ENCODE results near the gene ITPR1. TPM values are rescaled to one million over a fixed set of nuclear protein-coding genes. Genes with fewer than 3 reads are reported as not detected.
A peak's percentile ranks its signal among the peaks of the same experiment; 100 is the strongest.
"Not testable (repeated sequence)": the region's sequence is repeated elsewhere in the genome, so short reads cannot be mapped to it uniquely, and the experiment has no call there.

The ITPR1 gene
- 13.9 and 16.4 TPM in 2 replicates for total RNA-seq

DNA sequence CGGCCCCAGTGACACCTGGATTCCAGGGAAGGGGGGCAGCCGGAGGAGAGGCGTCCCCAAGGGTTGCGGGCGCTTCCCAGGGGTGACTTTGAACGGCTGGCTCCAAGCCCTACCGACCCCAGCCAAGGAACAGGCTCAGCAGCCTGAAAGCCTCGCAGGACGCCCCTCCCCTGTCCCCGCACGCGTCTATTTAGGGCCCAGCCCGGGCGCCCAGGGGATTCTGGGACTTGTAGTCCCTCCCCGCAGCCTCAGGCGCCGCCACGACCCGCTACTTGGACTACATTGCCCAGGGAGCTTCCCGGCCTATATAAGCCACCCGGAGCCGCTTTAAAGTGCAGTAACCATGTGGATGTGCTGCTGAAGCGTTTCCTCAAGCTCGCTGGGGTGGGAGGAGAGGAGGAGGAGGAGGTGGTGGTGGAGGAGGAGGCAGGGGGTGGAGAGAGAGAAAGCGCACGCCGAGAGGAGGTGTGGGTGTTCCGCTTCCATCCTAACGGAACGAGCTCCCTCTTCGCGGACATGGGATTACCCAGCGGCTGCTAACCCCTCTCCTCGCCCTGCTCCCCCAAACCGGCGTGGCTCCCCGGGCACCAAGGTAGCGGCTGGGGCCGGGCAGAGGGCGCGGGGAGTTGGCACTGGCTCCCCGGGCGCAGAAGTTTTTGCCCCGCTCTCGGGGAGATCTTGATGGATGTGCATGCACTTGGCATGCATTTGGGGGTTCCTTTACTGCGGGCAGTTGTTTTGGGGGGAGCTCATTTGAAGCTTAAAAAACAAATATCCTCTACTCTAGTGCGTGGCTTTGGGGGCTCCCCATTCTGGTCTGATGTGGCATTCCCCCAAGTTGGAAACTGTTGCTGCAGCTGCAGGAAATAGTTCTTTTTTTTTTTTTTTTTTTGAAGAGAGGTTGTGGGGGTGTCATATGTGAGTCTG, at the start of gene ITPR1:
TSS of gene ITPR1 (plus strand) at position 335 of the 927 bp plus-strand sequence. CDS start 23,144 bp downstream, outside the sequence.
- TF ChIP-seq, protein P1, sequence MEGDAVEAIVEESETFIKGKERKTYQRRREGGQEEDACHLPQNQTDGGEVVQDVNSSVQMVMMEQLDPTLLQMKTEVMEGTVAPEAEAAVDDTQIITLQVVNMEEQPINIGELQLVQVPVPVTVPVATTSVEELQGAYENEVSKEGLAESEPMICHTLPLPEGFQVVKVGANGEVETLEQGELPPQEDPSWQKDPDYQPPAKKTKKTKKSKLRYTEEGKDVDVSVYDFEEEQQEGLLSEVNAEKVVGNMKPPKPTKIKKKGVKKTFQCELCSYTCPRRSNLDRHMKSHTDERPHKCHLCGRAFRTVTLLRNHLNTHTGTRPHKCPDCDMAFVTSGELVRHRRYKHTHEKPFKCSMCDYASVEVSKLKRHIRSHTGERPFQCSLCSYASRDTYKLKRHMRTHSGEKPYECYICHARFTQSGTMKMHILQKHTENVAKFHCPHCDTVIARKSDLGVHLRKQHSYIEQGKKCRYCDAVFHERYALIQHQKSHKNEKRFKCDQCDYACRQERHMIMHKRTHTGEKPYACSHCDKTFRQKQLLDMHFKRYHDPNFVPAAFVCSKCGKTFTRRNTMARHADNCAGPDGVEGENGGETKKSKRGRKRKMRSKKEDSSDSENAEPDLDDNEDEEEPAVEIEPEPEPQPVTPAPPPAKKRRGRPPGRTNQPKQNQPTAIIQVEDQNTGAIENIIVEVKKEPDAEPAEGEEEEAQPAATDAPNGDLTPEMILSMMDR (IDR thresholded peaks at IDR 0.05; ENCODE audit: insufficient read depth, low read depth, low read length) = no peak
- peak within 1 kb of the TSS; percentile 85 for H3K4me3 ChIP-seq (ENCODE audit: low read depth, low read length)
- DNase-seq (ENCODE audit: low read depth) = peak; percentile 99

DNA sequence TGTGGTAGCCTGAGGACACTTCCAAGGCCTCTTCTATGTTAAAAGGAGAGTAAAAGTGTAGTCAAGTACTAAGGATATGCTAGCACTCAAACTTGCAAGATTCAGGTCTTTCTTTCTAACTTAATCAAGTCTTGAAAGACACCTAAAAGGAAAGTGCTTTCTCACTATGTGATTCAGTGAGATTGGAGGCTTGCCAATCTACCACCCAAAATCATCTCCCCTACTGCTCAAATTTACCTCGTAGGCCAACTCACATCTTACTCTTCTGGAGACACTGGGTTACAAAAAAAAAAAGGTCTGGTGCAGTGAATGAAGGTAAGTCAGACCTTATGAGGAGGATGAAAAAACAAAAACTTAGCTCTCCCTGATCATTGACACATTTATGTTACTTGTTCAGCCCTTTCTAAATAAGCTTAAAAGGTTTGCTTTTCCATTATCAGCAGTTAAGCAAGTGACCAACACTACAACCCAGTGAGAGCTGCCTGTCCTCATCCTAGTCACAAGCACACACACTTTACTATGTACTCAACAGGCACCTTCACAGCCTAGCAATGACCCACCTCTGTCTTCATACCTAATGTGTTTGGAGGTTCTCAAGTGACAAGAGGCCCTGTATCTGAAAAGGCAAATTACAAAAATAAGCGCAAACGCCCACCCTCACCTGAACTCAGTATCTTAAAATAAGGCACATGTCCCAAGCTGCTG, 45.7 kb upstream of the ITPR1 start:
- no peak for DNase-seq (ENCODE audit: low read depth)
- TF ChIP-seq, protein P1 (IDR thresholded peaks at IDR 0.05; ENCODE audit: insufficient read depth, low read depth, low read length) = no peak
- H3K4me3 ChIP-seq (ENCODE audit: low read depth, low read length) = no peak overlapping the region

DNA sequence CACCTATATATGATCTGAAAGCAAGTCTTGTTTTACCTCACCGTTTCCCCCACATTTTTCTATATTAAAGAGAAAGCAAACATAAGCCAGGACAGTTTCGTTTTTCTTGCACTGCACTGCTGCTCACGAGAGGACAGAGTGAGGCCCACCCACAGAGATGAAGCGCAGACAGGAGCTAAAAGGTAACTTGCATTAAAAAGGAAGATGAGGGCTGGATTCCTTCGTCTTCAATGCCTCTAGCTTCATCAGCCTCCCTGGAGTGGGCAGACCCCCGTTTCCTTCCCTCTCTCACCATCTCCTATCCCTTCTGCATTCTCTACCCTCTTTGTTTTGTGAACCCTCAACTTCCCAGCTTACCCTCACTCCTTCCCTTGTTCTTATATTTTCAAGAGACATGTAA, 45.0 kb upstream of the ITPR1 start:
- TF ChIP-seq, protein P1 (IDR thresholded peaks at IDR 0.05; ENCODE audit: insufficient read depth, low read depth, low read length) = no peak
- no peak overlapping the region for H3K4me3 ChIP-seq (ENCODE audit: low read depth, low read length)
- DNase-seq (ENCODE audit: low read depth) = no peak

DNA sequence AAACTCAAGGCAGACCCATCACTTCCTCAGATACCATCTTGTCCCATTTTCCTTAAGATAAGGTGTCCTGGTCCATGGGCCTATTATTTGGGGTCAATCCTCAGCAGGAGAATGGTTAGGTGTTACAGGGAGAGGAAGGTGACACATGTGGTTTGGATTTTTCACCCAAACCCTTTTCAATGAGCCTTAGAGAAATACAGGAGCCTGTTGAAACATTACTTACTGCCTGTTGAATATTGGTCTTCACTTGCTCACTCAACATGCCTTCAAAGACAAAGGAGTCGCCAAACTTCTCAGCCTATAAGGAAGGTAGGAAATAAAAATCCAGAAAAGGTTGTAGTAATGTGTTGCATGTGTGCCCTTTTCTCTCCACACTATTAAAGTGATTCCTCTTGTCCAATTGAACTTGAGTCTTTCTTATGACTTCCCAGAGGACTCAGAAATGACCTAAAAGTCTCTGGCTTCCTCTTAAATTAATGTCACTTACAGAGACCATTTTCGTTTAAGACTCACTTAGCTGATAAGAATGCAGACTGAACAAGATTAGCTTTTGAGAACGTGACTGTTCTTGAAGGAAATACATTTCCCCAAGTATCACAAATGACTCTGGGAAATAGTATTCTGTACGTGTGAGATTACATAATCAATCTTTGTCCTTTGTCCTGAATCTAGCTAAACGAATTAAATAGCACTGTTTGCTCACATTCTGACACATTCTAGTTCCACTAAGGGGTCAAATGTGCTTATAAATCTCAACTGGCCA, 43.9 kb upstream of the ITPR1 start:
- DNase-seq (ENCODE audit: low read depth) = no peak
- H3K4me3 ChIP-seq (ENCODE audit: low read depth, low read length) = no peak overlapping the region
- TF ChIP-seq, protein P1 (IDR thresholded peaks at IDR 0.05; ENCODE audit: insufficient read depth, low read depth, low read length) = no peak

DNA sequence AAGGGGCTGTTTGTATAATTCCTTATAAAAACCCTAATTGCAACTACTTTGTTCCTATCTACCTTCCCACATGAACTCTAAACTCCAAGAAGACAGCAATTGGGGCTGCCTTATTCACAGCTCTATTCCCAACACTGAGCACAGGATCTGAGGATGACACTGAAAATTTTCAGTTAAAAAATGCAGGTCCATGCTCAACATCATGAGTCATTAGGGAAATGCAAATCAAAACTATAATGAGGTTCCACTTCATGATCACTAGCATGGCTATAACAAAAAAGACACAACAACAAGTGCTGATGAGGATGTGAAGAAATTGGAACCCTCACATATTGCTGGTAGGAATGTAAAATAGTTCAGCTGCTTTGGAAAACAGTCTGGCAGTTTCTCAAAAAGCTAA, 39.0 kb upstream of the ITPR1 start:
- TF ChIP-seq, protein P1 (IDR thresholded peaks at IDR 0.05; ENCODE audit: insufficient read depth, low read depth, low read length) = no peak
- H3K4me3 ChIP-seq (ENCODE audit: low read depth, low read length) = no peak overlapping the region
- DNase-seq (ENCODE audit: low read depth) = peak; percentile 3

DNA sequence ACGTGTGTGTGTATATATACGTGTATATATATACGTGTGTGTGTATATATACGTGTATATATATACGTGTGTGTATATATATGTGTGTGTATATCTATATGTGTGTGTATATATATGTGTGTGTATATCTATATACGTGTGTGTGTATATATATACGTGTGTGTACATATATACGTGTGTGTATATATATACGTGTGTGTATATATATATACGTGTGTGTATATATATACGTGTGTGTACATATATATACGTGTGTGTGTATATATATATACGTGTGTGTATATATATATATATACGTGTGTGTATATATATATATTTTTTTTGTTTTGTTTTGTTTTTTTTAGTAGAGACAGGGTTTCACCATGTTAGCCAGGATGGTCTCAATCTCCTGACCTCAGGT, 36.4 kb upstream of the ITPR1 start:
- not testable (repeated sequence) for H3K4me3 ChIP-seq (ENCODE audit: low read depth, low read length); DNase-seq (ENCODE audit: low read depth)

Measured in fibroblast of villous mesenchyme (primary cell).